Osteoblast (primary cell): Measurements from ENCODE around the gene FAM50B. TPM values are rescaled to one million over a fixed set of nuclear protein-coding genes. Genes with fewer than 3 reads are reported as not detected.
A peak's percentile ranks its signal among the peaks of the same experiment; 100 is the strongest.

Source experiments
- DNase-seq: peaks from one replicate; pipeline ENCODE4 v3.0.0; 2011; ENCODE audit warnings: low spot score, mixed read lengths; ENCODE audit not compliant: insufficient read length; ENCODE audit errors: missing footprints
- H2AFZ ChIP-seq: 2 replicates; pipeline ENCODE4 v1.6.0; 2011; ENCODE audit warnings: mild to moderate bottlenecking, low read length
- H3K27ac ChIP-seq: 2 replicates; pipeline ENCODE4 v1.5.1; 2011; ENCODE audit warnings: mild to moderate bottlenecking, low read depth, low read length, moderate library complexity
- H3K27me3 ChIP-seq: 2 replicates; pipeline ENCODE4 v1.6.0; 2012; ENCODE audit warnings: mild to moderate bottlenecking, control low read depth, inconsistent platforms, low read length, moderate library complexity; ENCODE audit not compliant: insufficient read depth
- H3K36me3 ChIP-seq: 2 replicates; pipeline ENCODE4 v1.5.1; 2011; ENCODE audit warnings: mild to moderate bottlenecking, low read length, control low read depth, moderate library complexity; ENCODE audit not compliant: insufficient read depth
- H3K4me1 ChIP-seq: 2 replicates; pipeline ENCODE4 v1.5.1; 2011; ENCODE audit warnings: mild to moderate bottlenecking, low read length, control low read depth, moderate library complexity; ENCODE audit not compliant: insufficient read depth
- H3K4me2 ChIP-seq: 2 replicates; pipeline ENCODE4 v1.6.0; 2011; ENCODE audit warnings: mild to moderate bottlenecking, low read length; ENCODE audit not compliant: insufficient read depth
- H3K4me3 ChIP-seq: fragments of 200-600 bp; sonication (generic); 3 replicates; pipeline ENCODE4 v1.5.1; 2012; ENCODE audit warnings: mild to moderate bottlenecking, low read length, inconsistent platforms; ENCODE audit not compliant: insufficient read depth
- H3K79me2 ChIP-seq: 2 replicates; pipeline ENCODE4 v1.6.0; 2012; ENCODE audit warnings: mild to moderate bottlenecking, low read length, control low read depth, inconsistent platforms; ENCODE audit not compliant: insufficient read depth
- H3K9me3 ChIP-seq: 2 replicates; pipeline ENCODE4 v1.5.1; 2011; ENCODE audit warnings: low read depth, low read length, control low read depth
- H4K20me1 ChIP-seq: 2 replicates; pipeline ENCODE4 v1.6.0; 2012; ENCODE audit warnings: mild to moderate bottlenecking, low read length, control low read depth; ENCODE audit not compliant: insufficient read depth
- CTCF ChIP-seq: IDR thresholded peaks from 2 replicates; pipeline ENCODE4 v1.5.1; 2011; ENCODE audit warnings: mild to moderate bottlenecking, low read depth, low read length, moderate library complexity; ENCODE audit errors: extremely low read depth
- total RNA-seq: library from RNA; depleted of rRNA; stranded (reverse); fragments of >200 nt; gene quantifications from 2 replicates; pipeline ENCODE4 v1.2.3, GENCODE V29; 2012

FAM50B gene
- total RNA-seq, 1 donor = 8.0 TPM

DNA sequence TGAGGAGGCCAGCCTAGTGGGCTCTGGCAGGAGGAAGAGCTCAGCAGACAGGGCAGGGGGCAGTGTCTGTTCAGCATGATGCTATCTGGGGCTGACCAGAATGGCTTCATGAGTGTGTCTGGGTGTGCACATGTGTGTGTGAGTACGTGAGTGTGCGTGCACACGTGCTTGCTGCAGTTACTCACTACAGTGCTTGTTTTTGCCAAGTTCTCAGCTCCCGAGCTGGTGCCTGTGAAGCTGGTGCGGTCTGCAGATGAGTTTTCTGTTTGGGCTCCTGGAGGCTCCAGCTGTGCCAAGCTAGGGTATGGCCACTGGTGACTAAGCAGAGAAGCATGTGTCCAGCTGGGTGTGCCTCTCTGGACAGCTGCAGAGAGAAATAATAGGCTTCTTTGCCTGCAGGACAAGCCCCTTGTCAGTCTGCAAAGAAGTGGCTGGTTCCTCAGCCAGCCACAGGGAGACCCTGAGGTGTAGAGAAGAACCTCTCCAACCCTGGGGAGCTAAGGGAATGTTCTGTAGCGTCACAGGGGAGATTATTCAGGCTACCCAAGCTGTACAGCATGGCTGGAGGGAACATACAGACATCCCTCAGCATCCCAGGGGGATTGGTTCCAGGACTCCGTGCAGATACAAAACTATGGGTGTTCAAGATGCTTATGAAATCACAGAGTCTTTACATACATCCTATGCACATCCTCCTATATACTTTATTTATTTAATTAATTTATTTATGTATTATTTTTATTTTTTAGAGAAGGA lies 40.2 kb upstream of the FAM50B start:
- H3K9me3 ChIP-seq = no peaks in the 10 kb centered on the region
- peak; percentile 16 for TF ChIP-seq CTCF
- peak; percentile 97 for DNase-seq
- peak overlapping the region; percentile 39 for H3K4me3 ChIP-seq
- H3K27ac ChIP-seq = peak overlapping the region; percentile 80
- peaks cover 48% of the 10 kb centered on the region for H3K4me1 ChIP-seq
- H3K27me3 ChIP-seq = no peaks in the 10 kb centered on the region
- H3K4me2 ChIP-seq = peak overlapping the region; percentile 49
- H2AFZ ChIP-seq = no peak overlapping the region
- H4K20me1 ChIP-seq = no peaks in the 10 kb centered on the region
- no peaks in the 10 kb centered on the region for H3K79me2 ChIP-seq
- H3K36me3 ChIP-seq = no peaks in the 10 kb centered on the region

- Histone ChIP-seq H2AFZ (no peak overlapping the region), H3K27ac (peak overlapping the region; percentile 80), H3K4me2 (no peak overlapping the region), H3K36me3 (no peaks in the 10 kb centered on the region), H3K4me3 (no peak overlapping the region), H3K79me2 (no peaks in the 10 kb centered on the region), H4K20me1 (no peaks in the 10 kb centered on the region), H3K9me3 (no peaks in the 10 kb centered on the region), H3K27me3 (no peaks in the 10 kb centered on the region), H3K4me1 (peaks cover 43% of the 10 kb centered on the region)
- no peak for TF ChIP-seq CTCF
- DNase-seq = no peak
These were observed 39.7 kb upstream of the FAM50B start for GRCh38 chr6:3809515-3809891.

GRCh38 chr6:3809982-3810381 lies 39.2 kb upstream of the FAM50B start:
- H3K36me3 ChIP-seq = no peaks in the 10 kb centered on the region
- H3K79me2 ChIP-seq = no peaks in the 10 kb centered on the region
- H3K9me3 ChIP-seq = no peaks in the 10 kb centered on the region
- H3K27ac ChIP-seq = no peak overlapping the region
- H4K20me1 ChIP-seq = no peaks in the 10 kb centered on the region
- TF ChIP-seq CTCF = no peak
- no peaks in the 10 kb centered on the region for H3K27me3 ChIP-seq
- H3K4me1 ChIP-seq = peaks cover 39% of the 10 kb centered on the region
- DNase-seq = no peak
- no peak overlapping the region for H3K4me2 ChIP-seq
- H3K4me3 ChIP-seq = no peak overlapping the region
- no peak overlapping the region for H2AFZ ChIP-seq

- Histone ChIP-seq H3K36me3 (no peaks in the 10 kb centered on the region), H3K4me1 (peaks cover 27% of the 10 kb centered on the region), H3K4me3 (no peak overlapping the region), H3K4me2 (no peak overlapping the region), H3K27me3 (no peaks in the 10 kb centered on the region), H2AFZ (no peak overlapping the region), H4K20me1 (no peaks in the 10 kb centered on the region), H3K27ac (no peak overlapping the region), H3K79me2 (no peaks in the 10 kb centered on the region), H3K9me3 (no peaks in the 10 kb centered on the region)
- TF ChIP-seq CTCF = no peak
- no peak for DNase-seq
These were observed 38.0 kb upstream of the FAM50B start for GRCh38 chr6:3811191-3811590.
